ENCODE data around the gene ACIN1.
A peak's percentile ranks its signal among the peaks of the same experiment; 100 is the strongest.
"Not testable (repeated sequence)": the region's sequence is repeated elsewhere in the genome, so short reads cannot be mapped to it uniquely, and the experiment has no call there.

Gene ACIN1

GRCh38 chr14:23110579-23111365 lies 15.8 kb upstream of the ACIN1 start:
- no peak for FAIRE-seq
- DNase-seq (ENCODE audit: extremely low spot score, insufficient read length, low read depth) = no peak

- FAIRE-seq = no peak
Measured at GRCh38 chr14:23109769-23110168, 14.8 kb upstream of the ACIN1 start.

GRCh38 chr14:23108169-23108568 lies 13.2 kb upstream of the ACIN1 start:
- not testable (repeated sequence) for FAIRE-seq

More at GRCh38 chr14:23109769-23110168, 14.8 kb upstream of the ACIN1 start:
- no peak for DNase-seq (ENCODE audit: extremely low spot score, insufficient read length, low read depth)

GRCh38 chr14:23107620-23108019 lies 12.7 kb upstream of the ACIN1 start:
- not testable (repeated sequence) for FAIRE-seq

More at GRCh38 chr14:23108169-23108568, 13.2 kb upstream of the ACIN1 start:
- not testable (repeated sequence) for DNase-seq (ENCODE audit: extremely low spot score, insufficient read length, low read depth)

GRCh38 chr14:23106747-23107045 lies 11.8 kb upstream of the ACIN1 start:
- DNase-seq (ENCODE audit: extremely low spot score, insufficient read length, low read depth) (no peak), FAIRE-seq (no peak)

More at GRCh38 chr14:23107620-23108019, 12.7 kb upstream of the ACIN1 start:
- DNase-seq (ENCODE audit: extremely low spot score, insufficient read length, low read depth) = not testable (repeated sequence)

GRCh38 chr14:23105348-23105824 lies 10.4 kb upstream of the ACIN1 start:
- FAIRE-seq = no peak
- no peak for DNase-seq (ENCODE audit: extremely low spot score, insufficient read length, low read depth)

- no peak for DNase-seq (ENCODE audit: extremely low spot score, insufficient read length, low read depth)
- no peak for FAIRE-seq
Measured at GRCh38 chr14:23104591-23105347, 9.8 kb upstream of the ACIN1 start, which contains the start of gene CIROP. TSS of gene CIROP (minus strand) at chr14:23104989. CDS start at chr14:23104920, 69 bp downstream.

GRCh38 chr14:23104070-23104590 lies 9.2 kb upstream of the ACIN1 start:
- DNase-seq (ENCODE audit: extremely low spot score, insufficient read length, low read depth) (no peak), FAIRE-seq (no peak)

- DNase-seq (ENCODE audit: extremely low spot score, insufficient read length, low read depth) = no peak
- no peak for FAIRE-seq
Measured at GRCh38 chr14:23103581-23103980, 8.6 kb upstream of the ACIN1 start.

- FAIRE-seq = no peak
- DNase-seq (ENCODE audit: extremely low spot score, insufficient read length, low read depth) = no peak
Measured at GRCh38 chr14:23102801-23103200, 7.9 kb upstream of the ACIN1 start.

GRCh38 chr14:23101986-23102625 lies 7.2 kb upstream of the ACIN1 start:
- no peak for DNase-seq (ENCODE audit: extremely low spot score, insufficient read length, low read depth)
- no peak for FAIRE-seq

- no peak for FAIRE-seq
- DNase-seq (ENCODE audit: extremely low spot score, insufficient read length, low read depth) = no peak
Measured at GRCh38 chr14:23101213-23101970, 6.5 kb upstream of the ACIN1 start.

GRCh38 chr14:23099212-23099861 lies 4.4 kb upstream of the ACIN1 start:
- FAIRE-seq (no peak), DNase-seq (ENCODE audit: extremely low spot score, insufficient read length, low read depth) (no peak)

- no peak for FAIRE-seq
- DNase-seq (ENCODE audit: extremely low spot score, insufficient read length, low read depth) = no peak
Measured at GRCh38 chr14:23097786-23098185, 2.9 kb upstream of the ACIN1 start.

GRCh38 chr14:23095196-23096108 lies 516 bp upstream of the ACIN1 start, which contains the start of gene C14orf119:
TSS of gene C14orf119 (plus strand) at chr14:23095505. CDS start at chr14:23097659, 2,154 bp downstream.
- FAIRE-seq (peak; percentile 98), DNase-seq (ENCODE audit: extremely low spot score, insufficient read length, low read depth) (peak; percentile 96)

GRCh38 chr14:23093991-23094665 lies 808 bp downstream of the ACIN1 start:
- no peak for DNase-seq (ENCODE audit: extremely low spot score, insufficient read length, low read depth)
- FAIRE-seq = peak; percentile 81

- FAIRE-seq = no peak
Measured at GRCh38 chr14:23093526-23093925, 1.4 kb downstream of the ACIN1 start.

More at GRCh38 chr14:23093526-23093925, 1.4 kb downstream of the ACIN1 start:
- DNase-seq (ENCODE audit: extremely low spot score, insufficient read length, low read depth) = no peak

Data from GM18507 (cell line).